ENCODE measurements around the gene MRPL41.

The MRPL41 gene

GRCh38 chr9:137580209-137580953 lies 28.7 kb downstream of the MRPL41 start:
- DNase-seq (ENCODE audit: low read depth) = peak; percentile 31
- no peak overlapping the region for H3K4me3 ChIP-seq (ENCODE audit: low read depth, low read length)
- no peak for TF ChIP-seq CTCF (IDR thresholded peaks at IDR 0.05; ENCODE audit: low read depth, low read length, missing control alignments)
- in situ Hi-C loops (cut with HindIII; ENCODE audit: low sequenced_read_pairs) = no loop called here

- no peak for DNase-seq (ENCODE audit: low read depth)
- in situ Hi-C loops (cut with HindIII; ENCODE audit: low sequenced_read_pairs) = no loop called here
- no peak for TF ChIP-seq CTCF (IDR thresholded peaks at IDR 0.05; ENCODE audit: low read depth, low read length, missing control alignments)
- no peak overlapping the region for H3K4me3 ChIP-seq (ENCODE audit: low read depth, low read length)
These were observed 29.3 kb downstream of the MRPL41 start for GRCh38 chr9:137580954-137581322.

GRCh38 chr9:137581361-137582285 lies 29.9 kb downstream of the MRPL41 start:
- TF ChIP-seq CTCF (IDR thresholded peaks at IDR 0.05; ENCODE audit: low read depth, low read length, missing control alignments) = no peak
- DNase-seq (ENCODE audit: low read depth) = no peak

GRCh38 chr9:137582286-137582860 lies 30.7 kb downstream of the MRPL41 start:
- peak; percentile 11 for TF ChIP-seq CTCF (IDR thresholded peaks at IDR 0.05; ENCODE audit: low read depth, low read length, missing control alignments)
- DNase-seq (ENCODE audit: low read depth) = no peak
- no peak overlapping the region for H3K4me3 ChIP-seq (ENCODE audit: low read depth, low read length)
- in situ Hi-C loops (cut with HindIII; ENCODE audit: low sequenced_read_pairs) = no loop called here

More at GRCh38 chr9:137581361-137582285, 29.9 kb downstream of the MRPL41 start:
- no peak overlapping the region for H3K4me3 ChIP-seq (ENCODE audit: low read depth, low read length)
- in situ Hi-C loops (cut with HindIII; ENCODE audit: low sequenced_read_pairs) = no loop called here

GRCh38 chr9:137583347-137583746 lies 31.7 kb downstream of the MRPL41 start:
- no peak for TF ChIP-seq CTCF (IDR thresholded peaks at IDR 0.05; ENCODE audit: low read depth, low read length, missing control alignments)
- H3K4me3 ChIP-seq (ENCODE audit: low read depth, low read length) = no peak overlapping the region
- DNase-seq (ENCODE audit: low read depth) = no peak
- in situ Hi-C loops (cut with HindIII; ENCODE audit: low sequenced_read_pairs) = no loop called here

- no peak overlapping the region for H3K4me3 ChIP-seq (ENCODE audit: low read depth, low read length)
- in situ Hi-C loops (cut with HindIII; ENCODE audit: low sequenced_read_pairs) = no loop called here
- no peak for DNase-seq (ENCODE audit: low read depth)
- TF ChIP-seq CTCF (IDR thresholded peaks at IDR 0.05; ENCODE audit: low read depth, low read length, missing control alignments) = no peak
These were observed 32.3 kb downstream of the MRPL41 start for GRCh38 chr9:137583957-137584356.
